CD4-positive, alpha-beta T cell treated with Interleukin-10 for 1 hour (primary cell): ENCODE measurements around the gene DNER.
"Not testable (repeated sequence)": the region's sequence is repeated elsewhere in the genome, so short reads cannot be mapped to it uniquely, and the experiment has no call there.

Experiments
- DNase-seq: peaks from one replicate; pipeline ENCODE4 v3.0.0-alpha.2; 2020

Gene DNER

DNA sequence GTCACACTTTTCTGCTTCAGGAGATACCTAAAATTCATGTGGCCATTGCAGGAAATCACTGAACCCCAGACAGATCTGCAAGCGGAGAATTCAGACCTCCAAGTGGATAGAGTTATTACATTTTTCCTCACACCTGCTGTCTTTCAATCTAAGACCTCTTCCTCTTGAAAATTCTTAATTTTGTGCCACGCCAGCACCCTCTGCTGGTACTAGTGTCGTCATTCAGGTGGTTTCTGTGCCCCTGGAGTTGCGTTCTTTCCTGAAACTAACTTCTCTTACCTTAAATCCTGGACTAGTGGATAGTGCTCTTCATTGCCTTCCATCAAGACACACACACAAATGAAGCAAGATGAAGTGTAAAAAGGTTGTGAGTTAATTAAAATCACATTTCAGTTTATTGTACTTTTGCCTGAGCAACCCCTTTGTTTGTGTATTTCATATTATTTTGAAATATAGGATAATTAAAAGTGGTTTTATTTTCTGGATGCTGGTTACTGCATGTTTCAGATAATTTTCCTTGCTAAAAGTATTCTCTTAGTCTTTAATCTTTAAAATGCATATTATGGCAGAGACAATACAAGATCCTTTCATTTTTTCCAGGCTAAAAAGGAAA lies 1.6 kb upstream of the DNER start:
- DNase-seq, result peak; percentile 27

DNA sequence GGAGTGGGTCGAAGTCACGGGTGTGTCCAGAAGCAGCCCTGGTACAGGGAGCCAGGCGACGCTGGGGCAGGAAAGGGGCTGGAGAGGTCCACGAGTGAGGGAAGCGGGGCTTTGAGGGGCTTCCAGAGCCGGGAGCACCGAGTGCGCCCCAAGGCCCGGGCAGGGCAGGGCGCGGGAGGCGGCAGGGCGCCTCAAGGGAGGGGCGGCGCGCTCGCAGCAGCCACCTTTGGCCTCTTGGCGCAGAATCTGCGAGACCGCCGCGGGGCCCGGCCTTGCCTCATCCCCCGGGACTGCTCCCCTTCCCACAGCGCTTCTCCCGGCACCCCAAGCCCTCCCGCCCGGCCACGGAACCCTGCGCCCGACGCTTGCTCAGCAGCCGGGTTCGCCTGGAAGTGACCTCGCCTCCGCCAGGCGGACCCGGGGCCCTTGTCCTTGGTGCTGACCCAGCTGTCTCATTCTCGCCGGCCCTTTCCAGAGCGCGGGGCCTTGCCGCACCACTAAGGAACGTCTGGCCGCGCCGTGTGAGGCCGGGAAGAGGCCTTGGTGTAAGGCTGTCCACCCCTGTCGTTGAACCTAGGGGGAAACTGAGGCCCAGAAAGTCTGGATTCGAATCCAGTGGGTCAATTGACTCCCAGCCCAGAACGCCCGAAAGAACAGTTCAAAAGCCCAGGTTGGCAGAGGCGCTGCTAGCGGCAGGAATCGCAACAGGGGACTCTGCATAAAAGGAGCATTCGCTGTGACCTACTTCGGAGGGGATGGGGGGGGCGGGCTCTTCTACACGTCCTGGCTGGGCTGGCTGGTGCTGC lies 584 bp upstream of the DNER start:
- peak; percentile 8 for DNase-seq

DNA sequence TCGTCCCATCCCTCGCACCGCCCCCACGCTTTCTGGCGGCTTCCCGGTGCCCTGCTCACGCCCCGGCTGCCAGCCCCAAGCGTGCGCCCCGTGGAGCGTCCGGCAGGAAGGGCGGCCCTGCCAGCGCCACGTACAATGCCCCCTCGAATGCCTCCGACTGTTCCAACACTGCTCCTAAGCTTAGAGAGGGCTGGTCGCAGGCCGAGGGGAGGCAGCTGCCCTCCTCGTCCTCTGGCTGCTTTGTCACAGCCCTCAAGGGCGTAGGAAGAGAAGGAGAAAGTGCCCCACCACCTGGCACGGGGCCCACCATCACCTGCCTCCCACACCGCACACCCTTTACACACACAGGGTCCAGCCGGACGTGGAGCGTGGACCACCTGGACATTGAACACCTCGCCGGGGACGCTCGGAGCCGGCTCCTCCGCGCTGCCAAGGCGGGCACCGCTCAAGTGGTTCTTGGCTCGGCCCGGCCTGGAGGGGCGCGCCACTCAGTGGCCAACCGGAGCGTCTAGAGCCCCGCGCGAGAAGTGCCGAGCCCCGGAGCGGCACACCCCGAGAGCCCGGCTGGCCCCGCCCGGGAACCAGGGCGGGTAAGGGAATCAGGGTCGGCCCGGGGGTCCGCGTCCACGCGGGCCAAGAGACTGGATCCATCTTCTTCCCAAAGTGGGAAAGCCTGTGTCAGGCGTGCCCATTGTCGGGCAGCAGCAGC lies 830 bp downstream of the DNER start:
- no peak for DNase-seq

DNA sequence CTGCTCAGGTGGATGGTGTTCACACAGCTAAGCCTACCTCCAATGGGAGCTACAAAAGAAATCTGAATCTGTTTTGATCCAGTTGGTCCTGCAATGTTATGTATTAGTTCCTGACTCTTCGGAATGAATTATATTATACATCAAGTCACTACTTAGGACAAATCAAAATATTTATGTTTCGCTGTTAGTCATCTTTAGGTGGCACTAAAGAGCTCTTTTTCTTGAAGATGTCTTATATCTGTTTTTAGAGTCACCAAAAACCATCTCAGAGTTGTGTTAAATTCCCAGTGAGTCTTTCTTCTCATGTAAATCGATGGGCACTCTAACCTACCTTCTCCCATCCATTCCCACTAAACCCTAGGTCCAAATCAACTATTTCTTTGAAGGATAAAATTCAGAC lies 2.2 kb downstream of the DNER start:
- DNase-seq, result no peak

DNA sequence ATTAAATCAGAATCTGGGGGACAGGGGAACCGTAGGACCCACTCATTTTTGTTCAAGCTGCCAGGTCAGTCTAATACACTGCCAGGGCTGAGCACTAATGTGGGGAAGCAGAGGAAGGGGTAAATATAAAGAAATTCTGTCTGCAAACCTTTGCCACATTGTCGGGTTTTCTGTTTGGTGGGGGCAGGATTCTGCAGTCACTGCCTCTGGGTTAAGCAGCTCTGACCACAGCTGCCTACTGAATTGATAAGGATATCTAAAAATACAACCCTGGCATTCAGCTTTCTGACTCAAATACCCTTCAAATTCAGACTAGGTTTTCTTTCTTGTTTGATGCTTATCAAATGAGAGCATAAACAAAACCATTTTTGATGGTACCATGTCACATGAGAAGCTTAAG lies 6.0 kb downstream of the DNER start:
- DNase-seq, result no peak

DNA sequence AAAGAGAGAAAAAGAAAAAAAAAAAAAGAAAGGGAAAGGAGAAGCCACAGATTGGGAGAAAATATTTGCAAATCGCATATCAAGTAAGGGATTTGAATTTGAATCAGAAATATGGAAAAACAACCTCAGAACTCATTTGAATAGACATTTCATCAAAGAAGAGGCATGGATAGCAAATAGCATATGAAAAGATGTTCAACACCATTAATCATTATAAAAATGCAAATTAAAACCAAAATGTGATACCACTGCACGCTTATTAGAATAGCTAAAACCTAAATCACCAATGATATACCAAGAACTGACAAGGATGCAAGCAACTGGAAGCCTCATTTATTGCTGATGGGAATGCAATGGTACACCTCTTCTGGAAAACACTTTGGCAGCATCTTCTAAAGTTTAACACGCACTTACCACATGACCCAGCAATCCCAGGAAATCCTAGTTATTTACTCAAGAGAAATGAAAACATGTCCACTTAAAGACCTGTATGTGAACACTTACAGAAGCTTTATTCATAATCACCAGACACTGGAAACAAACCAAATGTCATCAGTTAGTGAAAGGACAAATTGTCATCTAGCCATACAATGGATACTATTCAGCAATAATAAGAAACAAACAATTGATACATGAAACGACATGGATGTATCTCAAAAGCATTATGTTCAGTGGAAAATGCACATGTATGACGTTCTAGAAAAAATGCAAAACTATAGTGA lies 10.3 kb downstream of the DNER start:
- no peak for DNase-seq

DNA sequence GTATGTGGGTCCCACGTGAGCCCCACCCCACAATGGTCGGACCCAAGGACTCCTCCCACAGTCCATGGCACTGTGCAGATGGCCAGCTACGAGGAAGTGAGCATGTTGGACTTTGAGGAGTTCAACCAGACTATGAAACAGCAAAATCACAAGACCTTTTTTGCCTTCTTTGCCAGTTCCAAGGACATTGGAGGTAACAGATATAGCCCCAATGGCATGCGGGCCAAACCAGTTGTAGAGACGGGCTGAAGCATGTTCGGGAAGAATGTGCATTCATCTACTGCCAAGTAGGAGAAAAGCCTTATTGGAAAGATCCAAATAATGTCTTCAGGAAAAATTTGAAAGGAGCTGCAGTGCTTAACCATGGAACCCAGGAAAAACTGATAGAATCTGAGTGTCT lies 12.6 kb downstream of the DNER start:
- DNase-seq, result no peak

DNA sequence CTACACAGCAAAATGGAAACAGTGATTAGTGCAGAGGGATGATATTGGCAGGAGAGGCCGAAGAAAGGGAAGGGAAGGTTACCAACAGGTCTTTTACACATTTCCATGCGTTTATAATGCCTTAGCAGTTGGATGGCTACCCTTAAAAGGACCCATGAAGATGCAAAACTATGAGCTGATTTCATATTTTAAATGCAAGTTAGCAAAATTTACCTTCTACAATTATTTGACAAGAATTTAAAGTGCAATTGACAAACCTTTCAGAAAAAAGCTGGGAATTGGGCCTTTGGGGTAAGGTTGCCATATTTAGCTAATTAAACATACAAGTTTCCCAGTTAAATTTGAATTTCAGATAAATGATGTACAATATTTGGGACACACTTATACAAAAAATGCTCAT lies 13.3 kb downstream of the DNER start:
- DNase-seq, result no peak

DNA sequence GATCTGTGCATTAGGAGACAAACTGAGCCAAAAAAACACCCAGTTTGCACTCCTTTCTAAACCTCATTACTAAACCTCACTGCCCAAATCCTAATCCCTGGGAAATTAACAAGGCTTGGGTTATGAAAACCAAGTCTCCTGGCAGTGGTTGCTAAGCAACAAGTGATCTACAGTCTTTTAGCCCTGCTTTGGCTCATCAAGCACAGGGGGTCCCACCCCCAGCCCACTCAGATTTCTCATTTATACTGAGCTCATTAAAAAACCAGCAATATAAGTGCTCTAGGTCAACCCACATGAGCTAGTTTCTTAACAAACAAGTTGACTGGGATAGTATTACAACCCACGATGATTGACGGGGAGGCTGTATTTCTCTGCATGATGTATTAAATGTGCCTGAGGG lies 18.4 kb downstream of the DNER start:
- DNase-seq, result no peak

DNA sequence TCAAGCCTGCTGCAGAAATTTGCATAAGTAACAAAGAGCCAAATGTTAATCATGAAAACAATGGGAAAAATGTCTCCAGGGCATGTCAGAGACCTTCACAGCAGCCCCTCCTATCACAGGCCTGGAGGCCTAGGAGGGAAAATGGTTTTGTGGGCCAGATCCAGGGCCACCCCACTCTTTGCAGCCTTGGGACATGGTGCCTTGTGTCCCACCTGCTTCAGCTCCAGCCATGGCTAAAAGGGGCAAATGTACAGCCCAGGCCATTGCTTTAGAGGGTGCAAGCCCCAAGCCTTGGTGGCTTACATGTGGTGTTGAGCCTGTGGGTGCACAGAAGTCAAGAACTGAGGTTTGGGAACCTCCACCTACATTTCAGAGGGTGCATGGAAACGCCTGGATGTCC lies 20.5 kb downstream of the DNER start:
- not testable (repeated sequence) for DNase-seq

DNA sequence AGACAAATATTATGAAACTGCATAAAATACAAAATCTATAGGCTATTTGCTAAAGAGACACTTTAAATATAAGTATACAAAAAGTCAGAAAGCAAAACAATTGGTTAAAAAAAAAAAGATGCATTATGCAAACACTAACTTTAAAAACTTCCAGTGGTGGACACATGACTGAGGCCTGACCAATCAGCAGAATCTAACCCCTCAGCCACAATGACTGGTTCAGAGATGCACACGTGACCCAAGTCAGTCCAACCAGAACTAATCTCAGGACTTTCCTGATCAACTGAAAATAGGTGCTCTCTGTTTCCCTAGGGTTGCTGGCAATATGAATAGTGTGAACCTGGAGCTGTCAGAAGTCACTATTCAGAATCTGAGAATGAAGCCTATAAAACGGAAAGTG lies 22.7 kb downstream of the DNER start:
- DNase-seq, result no peak

DNA sequence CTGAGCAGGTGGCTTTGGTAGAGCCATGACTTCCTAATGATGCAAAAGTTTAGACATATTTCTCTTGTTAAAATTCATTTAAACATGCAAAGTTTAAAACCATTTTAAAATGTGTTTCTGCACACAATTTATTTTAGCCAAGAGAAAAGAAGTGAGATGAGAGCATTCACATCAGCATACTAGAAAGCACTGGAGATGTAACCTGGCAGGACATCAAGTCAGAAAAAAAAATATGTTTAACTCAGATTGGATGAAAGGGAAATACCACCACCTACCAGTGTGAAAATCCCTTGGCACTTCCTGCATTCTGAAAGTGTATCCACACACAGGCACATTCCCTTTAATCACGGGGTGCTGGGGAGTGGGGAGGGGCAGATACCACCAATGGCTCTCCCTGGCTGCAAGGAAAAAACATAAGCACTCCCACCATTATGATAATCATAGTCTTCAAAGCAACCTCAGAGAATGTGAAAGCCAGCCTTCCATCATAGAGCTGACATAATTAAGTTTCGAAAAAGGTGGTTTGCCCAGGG lies 25.0 kb downstream of the DNER start:
- DNase-seq, result no peak

DNA sequence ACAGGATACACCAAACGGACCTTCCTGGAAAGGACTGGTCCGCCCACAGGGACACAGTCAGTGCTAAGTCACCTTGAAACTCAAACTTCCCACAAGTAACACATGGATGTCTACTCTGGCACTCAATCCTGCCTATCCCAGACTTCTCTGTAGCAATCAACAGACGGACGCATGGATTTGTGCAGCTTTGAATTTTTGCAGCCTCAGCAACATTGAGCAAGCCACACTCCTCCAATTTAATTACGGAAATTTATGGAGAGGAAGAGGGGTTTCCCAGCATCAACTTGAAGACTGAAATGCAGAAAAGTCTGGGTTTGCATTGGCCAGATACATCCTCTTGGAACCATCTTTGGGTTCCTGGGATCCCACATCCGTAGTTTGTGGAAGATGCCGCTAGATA lies 26.2 kb downstream of the DNER start:
- DNase-seq, result no peak

DNA sequence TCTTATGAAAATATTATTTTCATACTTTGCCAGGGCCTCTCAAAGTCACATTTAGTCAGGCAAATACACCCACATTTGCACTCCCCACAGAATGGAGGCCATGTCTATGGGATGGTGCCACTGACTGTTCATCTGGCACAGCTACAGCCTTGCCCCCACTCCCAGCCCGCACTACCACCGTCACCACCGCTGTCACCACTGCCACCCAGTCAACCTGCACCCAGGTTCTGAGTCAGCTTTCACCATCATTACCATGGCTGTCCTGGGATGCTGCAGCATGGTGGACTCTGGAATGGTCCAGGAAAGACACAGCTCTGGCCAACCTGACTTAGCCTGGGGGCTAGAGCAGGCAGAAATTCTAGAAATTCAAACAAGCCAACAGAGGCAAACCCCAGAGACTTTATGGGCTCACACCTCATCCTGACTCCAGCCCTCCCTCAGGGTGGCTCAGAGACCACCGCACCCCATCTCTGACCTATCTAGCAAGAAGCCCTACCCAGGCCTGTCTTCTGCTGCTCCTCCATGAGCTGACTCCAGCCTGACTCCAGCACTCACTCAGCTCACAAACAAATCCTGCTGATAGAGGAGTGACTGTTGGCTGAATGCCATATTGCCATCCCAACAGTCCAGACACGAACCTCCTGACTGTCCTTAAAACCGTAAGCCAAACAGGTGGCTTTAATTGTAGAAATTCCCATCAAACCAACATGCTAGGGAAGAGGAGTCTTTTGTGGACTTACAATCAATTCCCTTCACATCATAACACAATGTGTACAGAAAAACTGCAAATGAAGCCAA lies 28.0 kb downstream of the DNER start:
- DNase-seq, result no peak

DNA sequence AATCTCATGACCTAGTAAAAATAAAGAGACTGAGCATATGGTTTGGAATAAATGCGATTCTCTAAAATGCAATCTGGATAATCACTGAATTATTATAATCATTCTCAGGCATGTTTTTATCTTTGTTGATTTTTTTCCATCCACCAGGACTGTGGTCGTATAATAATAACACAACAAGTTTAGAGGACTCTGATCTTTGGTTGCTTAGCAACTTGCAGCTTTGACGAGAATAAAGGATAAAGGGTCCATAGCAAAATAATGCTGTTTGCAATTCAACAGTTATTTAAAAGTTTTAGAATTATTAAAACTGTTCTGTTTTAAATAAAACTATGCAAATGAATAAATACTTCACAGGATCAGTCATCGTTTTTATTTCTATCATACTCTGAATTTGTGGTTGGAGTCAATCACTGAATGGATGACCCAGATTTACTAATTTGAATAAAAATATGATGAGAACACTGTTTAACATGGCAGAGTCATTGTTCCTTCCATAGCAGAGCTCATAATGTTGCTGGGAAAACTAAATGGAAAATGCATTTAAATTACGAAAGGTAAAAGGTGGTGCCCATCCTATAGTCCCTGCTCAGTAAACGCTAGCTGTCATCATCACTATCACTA lies 29.3 kb downstream of the DNER start:
- no peak for DNase-seq

DNA sequence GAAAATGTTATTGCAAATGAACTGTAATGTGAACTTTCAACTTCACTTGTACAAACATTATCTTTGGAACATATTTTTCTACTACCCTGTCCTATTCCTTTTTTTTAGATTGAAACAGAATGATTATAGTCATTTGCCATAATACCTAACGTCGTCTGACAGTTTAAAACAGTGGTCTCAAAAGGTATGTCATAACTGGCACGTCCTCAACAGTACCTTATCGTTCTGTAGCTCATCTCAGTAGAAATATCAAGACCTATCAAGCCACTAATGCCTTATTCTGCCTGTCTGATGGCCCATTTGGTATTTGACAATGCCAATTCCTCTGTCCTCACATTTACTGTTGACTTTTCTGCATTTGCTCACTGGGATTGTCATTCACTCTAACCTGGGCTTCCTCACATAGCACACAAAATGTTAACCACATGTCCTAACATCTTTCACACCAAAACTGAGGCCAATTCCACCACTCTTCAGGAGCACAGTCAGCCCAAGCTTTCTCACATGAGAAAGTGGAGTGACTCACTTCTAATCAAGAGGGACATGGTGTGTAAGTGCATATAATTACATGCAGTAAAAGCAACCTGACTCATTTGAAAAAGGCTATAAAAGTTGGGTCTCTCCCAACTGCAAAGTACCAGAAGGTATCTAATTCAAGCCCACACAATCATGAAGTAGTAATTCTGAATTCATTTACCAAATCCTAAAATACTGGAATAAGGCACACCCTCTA lies 34.8 kb downstream of the DNER start:
- DNase-seq, result no peak

DNA sequence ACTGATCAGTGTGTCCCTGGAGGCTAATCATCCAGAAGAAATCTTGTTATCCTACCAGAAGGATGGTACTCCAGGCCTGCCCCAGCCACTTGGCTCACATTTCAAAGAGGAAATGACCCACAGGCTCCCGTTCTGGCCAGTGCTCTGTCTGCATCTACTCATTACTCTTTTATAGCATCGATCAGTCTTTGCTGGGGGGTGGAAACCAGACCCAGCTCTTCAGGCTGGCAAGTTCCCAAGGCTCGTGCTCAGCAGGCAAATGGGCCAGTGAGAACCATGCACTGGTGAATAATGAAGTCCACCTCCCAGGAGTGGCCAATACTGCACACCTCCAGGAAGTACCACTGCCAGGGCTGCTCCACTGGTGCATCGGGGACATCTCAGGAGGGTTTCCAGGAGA lies 38.8 kb downstream of the DNER start:
- no peak for DNase-seq

DNA sequence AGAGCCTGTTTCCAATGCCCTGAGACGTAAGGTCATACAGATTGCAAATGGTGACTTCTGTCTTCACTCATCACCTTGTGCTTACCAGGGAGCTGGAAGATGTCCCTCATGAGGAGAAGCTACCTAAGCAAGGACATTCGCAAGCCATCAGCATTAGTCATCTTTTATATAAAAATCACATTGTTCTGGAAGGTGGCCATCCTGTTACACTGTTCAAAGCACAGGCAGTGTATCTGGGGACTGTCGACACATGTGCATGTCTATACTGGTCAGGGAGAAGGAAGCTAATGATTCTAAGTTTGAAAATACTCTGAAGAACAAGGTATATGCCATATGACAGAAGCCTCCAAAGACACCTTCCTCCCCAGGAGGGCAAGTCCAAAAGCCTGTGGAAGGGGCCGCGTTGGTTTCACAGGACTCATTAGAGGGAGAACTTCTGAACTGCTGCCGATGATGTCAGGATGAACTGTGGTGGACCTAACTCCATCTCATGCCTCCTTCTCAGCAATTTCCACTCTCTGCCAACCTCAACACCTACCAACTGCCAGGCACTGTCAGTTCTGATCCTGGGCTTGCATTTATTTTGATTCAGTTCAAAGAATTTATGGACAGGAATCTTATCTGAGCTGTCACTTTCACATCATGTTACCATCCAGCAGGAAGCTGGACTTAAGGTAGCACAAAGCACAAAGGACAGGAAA lies 39.4 kb downstream of the DNER start:
- DNase-seq, result no peak

DNA sequence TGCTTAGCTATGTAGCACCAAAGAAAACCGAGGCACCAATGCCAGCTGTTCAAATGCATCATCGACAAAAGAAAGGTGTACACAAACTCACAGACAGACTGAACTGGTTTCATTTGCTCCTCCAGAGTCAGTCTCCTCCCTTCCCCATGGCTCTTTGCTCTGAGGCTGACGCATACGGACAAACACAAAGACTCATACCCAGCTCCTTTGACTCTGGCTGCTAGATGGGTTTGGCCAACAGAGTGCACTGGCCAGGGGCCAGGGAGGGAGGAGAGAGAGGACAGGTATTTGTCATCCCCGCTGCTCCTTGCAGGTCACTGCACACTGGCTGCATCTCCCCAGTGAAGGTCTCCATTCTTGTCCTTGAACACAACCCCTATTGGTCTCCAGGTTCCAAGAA lies 40.7 kb downstream of the DNER start:
- no peak for DNase-seq

DNA sequence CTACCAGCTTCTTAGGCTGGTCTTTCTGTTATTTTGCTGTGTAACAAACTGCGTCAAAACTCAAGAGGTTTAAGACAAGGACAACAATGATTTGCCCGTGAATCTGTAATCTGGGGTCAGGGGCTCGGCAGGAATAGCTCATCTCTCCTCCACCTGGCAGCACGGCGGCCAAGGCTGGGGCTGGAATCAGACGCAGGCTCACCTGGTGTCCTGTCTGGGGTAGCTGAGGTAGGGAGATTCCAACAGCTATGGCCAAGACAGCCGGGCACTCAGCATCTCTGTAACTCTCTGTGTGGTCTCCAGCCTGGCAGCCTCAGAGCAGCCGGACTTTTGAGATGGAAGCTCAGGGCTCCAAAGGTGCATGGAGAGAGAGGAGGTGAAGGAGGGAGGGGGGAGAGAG lies 42.3 kb downstream of the DNER start:
- DNase-seq, result no peak

DNA sequence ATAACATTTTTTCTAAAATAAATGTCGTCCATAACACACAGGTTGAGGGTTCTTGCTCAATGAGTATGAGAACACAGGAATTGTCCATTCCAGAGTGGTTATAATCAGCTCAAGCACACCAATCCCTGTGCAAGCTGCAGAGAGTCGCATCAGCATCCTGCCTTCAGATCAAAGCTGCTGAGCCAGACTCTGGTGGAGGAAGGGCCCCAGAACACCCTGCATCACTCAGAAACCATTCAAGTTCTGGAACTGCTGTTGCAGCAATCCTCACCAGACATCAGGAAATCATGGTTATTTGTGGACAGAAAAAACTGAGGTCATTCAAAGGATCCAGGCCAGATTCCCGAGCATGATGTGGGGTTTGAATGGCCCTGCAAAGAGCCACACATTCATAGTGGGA lies 44.5 kb downstream of the DNER start:
- DNase-seq, result no peak
